Measurements from ENCODE around the gene AFDN. TPM values are rescaled to one million over a fixed set of nuclear protein-coding genes. Genes with fewer than 3 reads are reported as not detected.

The AFDN gene
- total and polyA plus RNA-seq, 2 experiments from 2014 or later, result 66.9 to 200 TPM

DNA sequence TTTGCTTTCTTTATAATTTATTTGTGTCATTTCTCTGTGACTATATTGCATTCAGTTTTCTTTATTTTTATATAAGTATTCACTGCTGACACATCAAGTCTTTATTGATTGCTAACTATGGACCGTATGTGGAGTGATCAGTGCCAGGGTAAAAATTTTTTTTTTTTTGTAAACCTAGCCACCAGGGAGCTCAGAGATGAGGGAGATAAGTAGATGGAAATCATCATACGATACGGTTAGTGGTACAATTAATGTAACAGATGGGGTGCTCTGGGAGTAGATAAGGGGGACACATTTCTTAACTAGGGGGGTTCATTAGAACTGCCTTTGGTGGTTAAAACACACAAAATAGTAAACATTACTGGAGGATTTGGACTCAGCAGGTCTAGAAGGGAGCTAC, 68.3 kb downstream of the AFDN start (continued):
- TF ChIP-seq, protein P1, sequence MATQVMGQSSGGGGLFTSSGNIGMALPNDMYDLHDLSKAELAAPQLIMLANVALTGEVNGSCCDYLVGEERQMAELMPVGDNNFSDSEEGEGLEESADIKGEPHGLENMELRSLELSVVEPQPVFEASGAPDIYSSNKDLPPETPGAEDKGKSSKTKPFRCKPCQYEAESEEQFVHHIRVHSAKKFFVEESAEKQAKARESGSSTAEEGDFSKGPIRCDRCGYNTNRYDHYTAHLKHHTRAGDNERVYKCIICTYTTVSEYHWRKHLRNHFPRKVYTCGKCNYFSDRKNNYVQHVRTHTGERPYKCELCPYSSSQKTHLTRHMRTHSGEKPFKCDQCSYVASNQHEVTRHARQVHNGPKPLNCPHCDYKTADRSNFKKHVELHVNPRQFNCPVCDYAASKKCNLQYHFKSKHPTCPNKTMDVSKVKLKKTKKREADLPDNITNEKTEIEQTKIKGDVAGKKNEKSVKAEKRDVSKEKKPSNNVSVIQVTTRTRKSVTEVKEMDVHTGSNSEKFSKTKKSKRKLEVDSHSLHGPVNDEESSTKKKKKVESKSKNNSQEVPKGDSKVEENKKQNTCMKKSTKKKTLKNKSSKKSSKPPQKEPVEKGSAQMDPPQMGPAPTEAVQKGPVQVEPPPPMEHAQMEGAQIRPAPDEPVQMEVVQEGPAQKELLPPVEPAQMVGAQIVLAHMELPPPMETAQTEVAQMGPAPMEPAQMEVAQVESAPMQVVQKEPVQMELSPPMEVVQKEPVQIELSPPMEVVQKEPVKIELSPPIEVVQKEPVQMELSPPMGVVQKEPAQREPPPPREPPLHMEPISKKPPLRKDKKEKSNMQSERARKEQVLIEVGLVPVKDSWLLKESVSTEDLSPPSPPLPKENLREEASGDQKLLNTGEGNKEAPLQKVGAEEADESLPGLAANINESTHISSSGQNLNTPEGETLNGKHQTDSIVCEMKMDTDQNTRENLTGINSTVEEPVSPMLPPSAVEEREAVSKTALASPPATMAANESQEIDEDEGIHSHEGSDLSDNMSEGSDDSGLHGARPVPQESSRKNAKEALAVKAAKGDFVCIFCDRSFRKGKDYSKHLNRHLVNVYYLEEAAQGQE (IDR thresholded peaks at IDR 0.05; ENCODE audit: unreplicated experiment), result no peak
- TF ChIP-seq STAT1 (IDR thresholded peaks at IDR 0.05; ENCODE audit: unreplicated experiment) (no peak), CREB1 (CRISPR knock-in tag; IDR thresholded peaks at IDR 0.05; ENCODE audit: low read depth) (no peak), EZH2phosphoT487 (IDR thresholded peaks at IDR 0.05; ENCODE audit: unreplicated experiment) (no peak), NANOG (IDR thresholded peaks at IDR 0.05; ENCODE audit: borderline replicate concordance) (no peak), ZNF114 (CRISPR knock-in tag; IDR thresholded peaks at IDR 0.05) (no peak), JUNB (IDR thresholded peaks at IDR 0.05; ENCODE audit: unreplicated experiment) (no peak)
- TF ChIP-seq, protein P2, sequence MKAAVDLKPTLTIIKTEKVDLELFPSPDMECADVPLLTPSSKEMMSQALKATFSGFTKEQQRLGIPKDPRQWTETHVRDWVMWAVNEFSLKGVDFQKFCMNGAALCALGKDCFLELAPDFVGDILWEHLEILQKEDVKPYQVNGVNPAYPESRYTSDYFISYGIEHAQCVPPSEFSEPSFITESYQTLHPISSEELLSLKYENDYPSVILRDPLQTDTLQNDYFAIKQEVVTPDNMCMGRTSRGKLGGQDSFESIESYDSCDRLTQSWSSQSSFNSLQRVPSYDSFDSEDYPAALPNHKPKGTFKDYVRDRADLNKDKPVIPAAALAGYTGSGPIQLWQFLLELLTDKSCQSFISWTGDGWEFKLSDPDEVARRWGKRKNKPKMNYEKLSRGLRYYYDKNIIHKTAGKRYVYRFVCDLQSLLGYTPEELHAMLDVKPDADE (IDR thresholded peaks at IDR 0.05), result no peak
- TF ChIP-seq, protein P3, sequence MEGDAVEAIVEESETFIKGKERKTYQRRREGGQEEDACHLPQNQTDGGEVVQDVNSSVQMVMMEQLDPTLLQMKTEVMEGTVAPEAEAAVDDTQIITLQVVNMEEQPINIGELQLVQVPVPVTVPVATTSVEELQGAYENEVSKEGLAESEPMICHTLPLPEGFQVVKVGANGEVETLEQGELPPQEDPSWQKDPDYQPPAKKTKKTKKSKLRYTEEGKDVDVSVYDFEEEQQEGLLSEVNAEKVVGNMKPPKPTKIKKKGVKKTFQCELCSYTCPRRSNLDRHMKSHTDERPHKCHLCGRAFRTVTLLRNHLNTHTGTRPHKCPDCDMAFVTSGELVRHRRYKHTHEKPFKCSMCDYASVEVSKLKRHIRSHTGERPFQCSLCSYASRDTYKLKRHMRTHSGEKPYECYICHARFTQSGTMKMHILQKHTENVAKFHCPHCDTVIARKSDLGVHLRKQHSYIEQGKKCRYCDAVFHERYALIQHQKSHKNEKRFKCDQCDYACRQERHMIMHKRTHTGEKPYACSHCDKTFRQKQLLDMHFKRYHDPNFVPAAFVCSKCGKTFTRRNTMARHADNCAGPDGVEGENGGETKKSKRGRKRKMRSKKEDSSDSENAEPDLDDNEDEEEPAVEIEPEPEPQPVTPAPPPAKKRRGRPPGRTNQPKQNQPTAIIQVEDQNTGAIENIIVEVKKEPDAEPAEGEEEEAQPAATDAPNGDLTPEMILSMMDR (conservative IDR thresholded peaks at IDR 0.05; ENCODE audit: low read depth in 2 of 2), result no peak

DNA sequence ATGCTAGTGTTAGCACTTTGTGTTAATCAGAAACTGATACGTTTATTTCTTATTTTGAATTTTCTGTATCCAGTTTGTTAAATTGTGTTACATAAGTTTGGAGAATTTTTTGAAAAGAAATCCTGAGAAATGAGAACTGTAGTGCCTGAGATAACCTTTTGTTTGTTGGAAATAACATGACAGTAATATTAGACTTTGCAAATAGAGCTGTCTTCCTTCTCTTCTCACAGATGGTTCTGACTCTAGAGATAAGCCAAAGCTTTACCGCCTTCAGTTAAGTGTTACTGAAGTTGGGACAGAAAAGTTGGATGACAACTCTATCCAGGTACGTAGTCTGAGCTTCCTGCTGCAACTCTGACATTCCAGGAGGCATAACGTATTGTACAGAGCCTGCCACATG, 69.9 kb downstream of the AFDN start:
- Histone ChIP-seq H2AFZ (no peak overlapping the region), H3K4me2 (no peak overlapping the region), H3K4me3 (no peak overlapping the region), H3K4me1 (ENCODE audit: insufficient read depth) (peaks cover 14% of the 10 kb centered on the region; the same call in 1 of the 2 replicates), H3K36me3 (ENCODE audit: insufficient read depth) (peaks cover 8% of the 10 kb centered on the region), H4K20me1 (replicated peaks; ENCODE audit: insufficient read depth) (no peaks in the 10 kb centered on the region; the same call in 1 of the 2 replicates), H3K79me2 (replicated peaks; ENCODE audit: insufficient read depth) (peaks cover 12% of the 10 kb centered on the region; the same call in 1 of the 2 replicates), H3F3A (replicated peaks; ENCODE audit: low read depth) (no peaks in the 10 kb centered on the region), H3K27ac (ENCODE audit: low read depth) (no peak overlapping the region), H3K9me2 (ENCODE audit: insufficient read depth) (no peaks in the 10 kb centered on the region), H3K27me3 (ENCODE audit: insufficient read depth) (no peaks in the 10 kb centered on the region)
- no peak for DNase-seq (ENCODE audit: low spot score)
- H3K27ac Mint-ChIP-seq, result peak overlapping the region; percentile 37; the same call in 1 of the 2 replicates
- H3K4me3 Mint-ChIP-seq, result no peak overlapping the region
- H3K27me3 Mint-ChIP-seq (ENCODE audit: insufficient read depth, low read depth, poor library complexity), result peaks cover 2% of the 10 kb centered on the region
- peaks cover 29% of the 10 kb centered on the region; the same call in 2 of the 3 replicates for H3K36me3 Mint-ChIP-seq (ENCODE audit: low read depth)
- no peak for ATAC-seq
- peaks cover 3% of the 10 kb centered on the region for H3K4me1 Mint-ChIP-seq
- H3K9me3 Mint-ChIP-seq, result no peaks in the 10 kb centered on the region
- no peak for TF ChIP-seq CREB1 (CRISPR knock-in tag; IDR thresholded peaks at IDR 0.05; ENCODE audit: low read depth)
- no peak for TF ChIP-seq ZNF331 (CRISPR knock-in tag; IDR thresholded peaks at IDR 0.05; ENCODE audit: low read depth)
- TF ChIP-seq, protein P2 (IDR thresholded peaks at IDR 0.05), result no peak
- no peak for TF ChIP-seq EZH2phosphoT487 (IDR thresholded peaks at IDR 0.05; ENCODE audit: unreplicated experiment)
- TF ChIP-seq, protein P4, sequence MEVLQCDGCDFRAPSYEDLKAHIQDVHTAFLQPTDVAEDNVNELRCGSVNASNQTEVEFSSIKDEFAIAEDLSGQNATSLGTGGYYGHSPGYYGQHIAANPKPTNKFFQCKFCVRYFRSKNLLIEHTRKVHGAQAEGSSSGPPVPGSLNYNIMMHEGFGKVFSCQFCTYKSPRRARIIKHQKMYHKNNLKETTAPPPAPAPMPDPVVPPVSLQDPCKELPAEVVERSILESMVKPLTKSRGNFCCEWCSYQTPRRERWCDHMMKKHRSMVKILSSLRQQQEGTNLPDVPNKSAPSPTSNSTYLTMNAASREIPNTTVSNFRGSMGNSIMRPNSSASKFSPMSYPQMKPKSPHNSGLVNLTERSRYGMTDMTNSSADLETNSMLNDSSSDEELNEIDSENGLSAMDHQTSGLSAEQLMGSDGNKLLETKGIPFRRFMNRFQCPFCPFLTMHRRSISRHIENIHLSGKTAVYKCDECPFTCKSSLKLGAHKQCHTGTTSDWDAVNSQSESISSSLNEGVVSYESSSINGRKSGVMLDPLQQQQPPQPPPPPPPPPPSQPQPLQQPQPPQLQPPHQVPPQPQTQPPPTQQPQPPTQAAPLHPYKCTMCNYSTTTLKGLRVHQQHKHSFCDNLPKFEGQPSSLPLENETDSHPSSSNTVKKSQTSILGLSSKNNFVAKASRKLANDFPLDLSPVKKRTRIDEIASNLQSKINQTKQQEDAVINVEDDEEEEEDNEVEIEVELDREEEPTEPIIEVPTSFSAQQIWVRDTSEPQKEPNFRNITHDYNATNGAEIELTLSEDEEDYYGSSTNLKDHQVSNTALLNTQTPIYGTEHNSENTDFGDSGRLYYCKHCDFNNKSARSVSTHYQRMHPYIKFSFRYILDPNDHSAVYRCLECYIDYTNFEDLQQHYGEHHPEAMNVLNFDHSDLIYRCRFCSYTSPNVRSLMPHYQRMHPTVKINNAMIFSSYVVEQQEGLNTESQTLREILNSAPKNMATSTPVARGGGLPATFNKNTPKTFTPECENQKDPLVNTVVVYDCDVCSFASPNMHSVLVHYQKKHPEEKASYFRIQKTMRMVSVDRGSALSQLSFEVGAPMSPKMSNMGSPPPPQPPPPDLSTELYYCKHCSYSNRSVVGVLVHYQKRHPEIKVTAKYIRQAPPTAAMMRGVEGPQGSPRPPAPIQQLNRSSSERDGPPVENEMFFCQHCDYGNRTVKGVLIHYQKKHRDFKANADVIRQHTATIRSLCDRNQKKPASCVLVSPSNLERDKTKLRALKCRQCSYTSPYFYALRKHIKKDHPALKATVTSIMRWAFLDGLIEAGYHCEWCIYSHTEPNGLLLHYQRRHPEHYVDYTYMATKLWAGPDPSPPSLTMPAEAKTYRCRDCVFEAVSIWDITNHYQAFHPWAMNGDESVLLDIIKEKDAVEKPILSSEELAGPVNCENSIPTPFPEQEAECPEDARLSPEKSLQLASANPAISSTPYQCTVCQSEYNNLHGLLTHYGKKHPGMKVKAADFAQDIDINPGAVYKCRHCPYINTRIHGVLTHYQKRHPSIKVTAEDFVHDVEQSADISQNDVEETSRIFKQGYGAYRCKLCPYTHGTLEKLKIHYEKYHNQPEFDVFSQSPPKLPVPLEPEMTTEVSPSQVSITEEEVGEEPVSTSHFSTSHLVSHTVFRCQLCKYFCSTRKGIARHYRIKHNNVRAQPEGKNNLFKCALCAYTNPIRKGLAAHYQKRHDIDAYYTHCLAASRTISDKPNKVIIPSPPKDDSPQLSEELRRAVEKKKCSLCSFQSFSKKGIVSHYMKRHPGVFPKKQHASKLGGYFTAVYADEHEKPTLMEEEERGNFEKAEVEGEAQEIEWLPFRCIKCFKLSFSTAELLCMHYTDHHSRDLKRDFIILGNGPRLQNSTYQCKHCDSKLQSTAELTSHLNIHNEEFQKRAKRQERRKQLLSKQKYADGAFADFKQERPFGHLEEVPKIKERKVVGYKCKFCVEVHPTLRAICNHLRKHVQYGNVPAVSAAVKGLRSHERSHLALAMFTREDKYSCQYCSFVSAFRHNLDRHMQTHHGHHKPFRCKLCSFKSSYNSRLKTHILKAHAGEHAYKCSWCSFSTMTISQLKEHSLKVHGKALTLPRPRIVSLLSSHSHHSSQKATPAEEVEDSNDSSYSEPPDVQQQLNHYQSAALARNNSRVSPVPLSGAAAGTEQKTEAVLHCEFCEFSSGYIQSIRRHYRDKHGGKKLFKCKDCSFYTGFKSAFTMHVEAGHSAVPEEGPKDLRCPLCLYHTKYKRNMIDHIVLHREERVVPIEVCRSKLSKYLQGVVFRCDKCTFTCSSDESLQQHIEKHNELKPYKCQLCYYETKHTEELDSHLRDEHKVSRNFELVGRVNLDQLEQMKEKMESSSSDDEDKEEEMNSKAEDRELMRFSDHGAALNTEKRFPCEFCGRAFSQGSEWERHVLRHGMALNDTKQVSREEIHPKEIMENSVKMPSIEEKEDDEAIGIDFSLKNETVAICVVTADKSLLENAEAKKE (CRISPR knock-in tag; IDR thresholded peaks at IDR 0.05), result no peak
- TF ChIP-seq STAT1 (IDR thresholded peaks at IDR 0.05; ENCODE audit: unreplicated experiment), result no peak
- no peak for TF ChIP-seq NANOG (IDR thresholded peaks at IDR 0.05; ENCODE audit: borderline replicate concordance)
